ENCODE results near the gene GIT1.

Gene GIT1

GRCh38 chr17:29620779-29621500 is 31.5 kb upstream of the GIT1 start:
- TF ChIP-seq, protein P1, sequence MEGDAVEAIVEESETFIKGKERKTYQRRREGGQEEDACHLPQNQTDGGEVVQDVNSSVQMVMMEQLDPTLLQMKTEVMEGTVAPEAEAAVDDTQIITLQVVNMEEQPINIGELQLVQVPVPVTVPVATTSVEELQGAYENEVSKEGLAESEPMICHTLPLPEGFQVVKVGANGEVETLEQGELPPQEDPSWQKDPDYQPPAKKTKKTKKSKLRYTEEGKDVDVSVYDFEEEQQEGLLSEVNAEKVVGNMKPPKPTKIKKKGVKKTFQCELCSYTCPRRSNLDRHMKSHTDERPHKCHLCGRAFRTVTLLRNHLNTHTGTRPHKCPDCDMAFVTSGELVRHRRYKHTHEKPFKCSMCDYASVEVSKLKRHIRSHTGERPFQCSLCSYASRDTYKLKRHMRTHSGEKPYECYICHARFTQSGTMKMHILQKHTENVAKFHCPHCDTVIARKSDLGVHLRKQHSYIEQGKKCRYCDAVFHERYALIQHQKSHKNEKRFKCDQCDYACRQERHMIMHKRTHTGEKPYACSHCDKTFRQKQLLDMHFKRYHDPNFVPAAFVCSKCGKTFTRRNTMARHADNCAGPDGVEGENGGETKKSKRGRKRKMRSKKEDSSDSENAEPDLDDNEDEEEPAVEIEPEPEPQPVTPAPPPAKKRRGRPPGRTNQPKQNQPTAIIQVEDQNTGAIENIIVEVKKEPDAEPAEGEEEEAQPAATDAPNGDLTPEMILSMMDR (IDR thresholded peaks at IDR 0.05; ENCODE audit: control extremely low read depth, extremely low read depth, low read depth, missing control alignments) = no peak
- ChIA-PET CTCF (interaction anchor here (0.9 to 7.0 kb wide), 3 partner anchors 29 to 40 kb away, joined by 3 to 80 read pairs (median 4); partner anchors contain the start of gene ANKRD13B), POLR2A (no interaction called here)
- DNase-seq (ENCODE audit: extremely low spot score) = no peak

- ChIA-PET POLR2A (no interaction called here), CTCF (interaction anchor here (1.3 to 7.0 kb wide), 5 partner anchors 21 to 250 kb away, joined by 3 to 80 read pairs (median 58); partner anchors contain the start of gene ANKRD13B)
- DNase-seq (ENCODE audit: extremely low spot score) = no peak
- TF ChIP-seq, protein P1 (IDR thresholded peaks at IDR 0.05; ENCODE audit: control extremely low read depth, extremely low read depth, low read depth, missing control alignments) = no peak
Observed at GRCh38 chr17:29620271-29620670, 30.8 kb upstream of the GIT1 start.

DNA sequence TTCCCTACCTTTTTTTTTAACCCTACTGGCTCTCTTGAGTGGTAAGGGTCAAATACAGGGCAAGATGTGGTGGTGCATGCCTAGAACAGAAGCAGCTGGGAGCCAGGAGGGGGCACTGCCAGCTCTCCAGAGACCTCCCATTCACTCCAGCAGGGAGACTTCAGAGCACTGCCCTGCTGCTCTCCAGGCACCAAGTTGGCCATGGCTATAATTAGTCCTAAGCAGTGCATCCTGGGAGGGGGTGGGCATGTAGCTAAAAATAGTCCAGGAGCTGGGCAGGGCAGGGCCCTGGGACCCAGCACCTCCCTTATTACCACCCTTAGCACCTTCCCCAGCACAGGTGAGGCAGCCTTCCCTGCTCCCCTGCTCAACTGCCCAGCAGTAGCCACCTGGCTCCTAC is 29.8 kb upstream of the GIT1 start:
- CTCF ChIA-PET = interaction anchor here (1.3 to 7.0 kb wide), 11 partner anchors 8 to 309 kb away, joined by 3 to 80 read pairs (median 21); partner anchors contain the start of gene ANKRD13B
- POLR2A ChIA-PET = no interaction called here
- DNase-seq (ENCODE audit: extremely low spot score) = no peak
- TF ChIP-seq, protein P1 (IDR thresholded peaks at IDR 0.05; ENCODE audit: control extremely low read depth, extremely low read depth, low read depth, missing control alignments) = peak; percentile 21

- ChIA-PET POLR2A (interaction anchor here (1.0 kb wide), 1 partner anchor 312 kb away, joined by 3 read pairs; the partner anchor contains the start of gene SSH2), CTCF (interaction anchor here (0.7 to 7.0 kb wide), 52 partner anchors 8 to 476 kb away, joined by 3 to 172 read pairs (median 6); partner anchors contain the start of genes ABHD15, ANKRD13B and SSH2)
- DNase-seq (ENCODE audit: extremely low spot score) = no peak
- TF ChIP-seq, protein P1 (IDR thresholded peaks at IDR 0.05; ENCODE audit: control extremely low read depth, extremely low read depth, low read depth, missing control alignments) = no peak
Observed at GRCh38 chr17:29618272-29619065, 29.0 kb upstream of the GIT1 start.

- peak; percentile 85 for DNase-seq (ENCODE audit: extremely low spot score)
- POLR2A ChIA-PET = interaction anchor here (0.8 to 1.0 kb wide), 4 partner anchors 22 to 312 kb away, joined by 3 to 5 read pairs (median 3); partner anchors contain the start of genes GIT1 and SSH2
Observed at GRCh38 chr17:29617481-29618271, 28.2 kb upstream of the GIT1 start.

More at GRCh38 chr17:29617481-29618271, 28.2 kb upstream of the GIT1 start:
- TF ChIP-seq, protein P1 (IDR thresholded peaks at IDR 0.05; ENCODE audit: control extremely low read depth, extremely low read depth, low read depth, missing control alignments) = peak; percentile 89
- CTCF ChIA-PET = interaction anchor here (0.6 to 7.0 kb wide), 84 partner anchors 9 to 668 kb away, joined by 3 to 172 read pairs (median 4); partner anchors contain the start of genes ABHD15, ANKRD13B, EFCAB5 and SSH2

Measured in GM10248 (cell line).